ENCODE data around the gene CIB1.
"Not testable (repeated sequence)": the region's sequence is repeated elsewhere in the genome, so short reads cannot be mapped to it uniquely, and the experiment has no call there.

The CIB1 gene

DNA sequence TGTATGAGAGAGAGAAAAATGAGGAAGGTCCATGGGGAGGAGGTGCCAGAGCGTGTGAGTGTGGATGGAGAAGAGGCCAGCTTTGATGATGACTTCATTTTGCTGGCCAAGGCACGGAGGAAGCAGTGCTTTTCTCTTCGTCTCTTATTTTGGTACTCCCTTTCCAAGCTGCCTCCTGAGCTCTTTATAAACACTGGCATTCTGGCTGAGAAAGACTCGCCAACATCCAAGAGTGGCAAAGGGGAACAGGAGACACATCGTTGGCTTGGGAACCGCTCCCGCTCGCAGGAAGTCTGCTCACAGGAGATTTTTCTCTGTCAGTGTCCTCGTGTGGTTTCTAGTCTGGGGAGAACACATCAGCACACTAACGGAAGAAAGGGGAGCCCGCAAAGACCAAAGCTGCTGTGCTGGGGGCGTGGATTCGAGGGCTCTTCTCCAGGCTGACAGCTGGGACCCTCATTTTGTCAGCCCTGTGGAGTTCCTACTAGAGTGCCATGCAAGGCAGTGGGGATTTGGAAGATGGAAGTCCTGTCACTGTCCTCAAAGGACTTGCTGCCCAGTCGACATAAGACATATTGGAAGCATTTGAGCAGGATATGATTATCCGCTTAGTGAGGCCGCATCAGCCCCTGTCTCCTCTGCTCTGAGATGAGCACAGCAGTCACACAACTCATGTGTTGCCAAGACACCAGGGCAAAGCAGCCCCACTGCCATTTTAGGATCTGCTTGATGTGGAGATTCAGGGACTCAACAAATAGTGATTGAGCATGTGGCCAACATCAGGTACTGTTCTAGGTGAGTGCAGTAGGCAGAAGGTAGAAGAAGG is 40.6 kb downstream of the CIB1 start:
- DNase-seq (ENCODE audit: low read depth, low spot score) = no peak

- DNase-seq (ENCODE audit: low read depth, low spot score) = no peak
Observed at GRCh38 chr15:90191794-90192509, 41.8 kb downstream of the CIB1 start.

DNA sequence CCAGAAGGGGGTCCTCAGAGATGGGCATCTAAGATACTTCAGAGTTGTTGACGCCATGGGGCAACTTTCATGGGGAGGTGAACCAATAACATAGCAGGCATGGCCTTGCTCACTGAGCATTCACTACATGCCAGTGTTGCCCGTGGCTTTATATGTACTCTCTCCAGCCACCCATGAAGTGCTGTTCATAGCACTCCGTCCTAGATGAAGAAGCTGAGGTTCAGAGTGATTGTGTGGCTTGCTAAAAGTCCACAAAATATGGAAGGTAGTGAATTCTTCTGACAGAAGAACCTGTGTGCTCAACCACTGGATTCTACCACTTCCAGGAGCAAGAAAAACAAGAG is 42.4 kb downstream of the CIB1 start:
- DNase-seq (ENCODE audit: low read depth, low spot score) = no peak

DNA sequence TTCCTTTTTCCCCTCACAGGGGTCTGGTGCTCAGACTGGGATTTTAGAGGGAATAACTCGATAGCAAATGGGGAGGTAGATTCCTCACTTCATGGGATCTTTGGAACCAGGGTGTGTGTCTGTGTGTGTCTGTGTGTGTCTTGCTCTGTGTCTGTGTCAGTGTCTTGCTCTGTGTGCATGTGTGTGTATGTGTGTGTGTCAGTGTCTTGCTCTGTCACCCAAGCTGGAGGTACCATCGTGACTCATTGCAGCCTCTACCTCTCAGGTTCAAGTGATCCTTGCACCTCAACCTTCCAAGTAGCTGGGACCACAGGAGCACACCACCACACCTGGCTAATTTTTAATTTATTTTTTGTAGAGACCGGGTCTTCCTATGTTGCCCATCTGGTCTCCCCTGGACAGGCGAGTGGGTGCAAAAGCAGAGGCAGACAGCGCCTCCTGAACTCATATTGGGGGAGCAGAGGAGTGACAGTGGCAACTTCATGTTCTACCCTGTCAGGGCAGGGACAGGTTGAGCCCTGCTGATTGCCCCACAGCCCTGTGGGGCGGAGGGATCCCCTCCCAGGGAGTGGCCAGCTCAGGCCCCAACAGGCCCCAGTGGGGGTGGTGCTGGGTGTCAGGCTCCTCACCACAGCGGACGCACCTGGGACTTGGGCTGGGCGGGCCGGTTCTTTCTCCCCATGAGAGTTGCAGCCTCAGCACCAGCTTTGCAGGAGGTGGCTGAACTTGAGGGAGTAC is 43.0 kb downstream of the CIB1 start:
- DNase-seq (ENCODE audit: low read depth, low spot score) = no peak

DNA sequence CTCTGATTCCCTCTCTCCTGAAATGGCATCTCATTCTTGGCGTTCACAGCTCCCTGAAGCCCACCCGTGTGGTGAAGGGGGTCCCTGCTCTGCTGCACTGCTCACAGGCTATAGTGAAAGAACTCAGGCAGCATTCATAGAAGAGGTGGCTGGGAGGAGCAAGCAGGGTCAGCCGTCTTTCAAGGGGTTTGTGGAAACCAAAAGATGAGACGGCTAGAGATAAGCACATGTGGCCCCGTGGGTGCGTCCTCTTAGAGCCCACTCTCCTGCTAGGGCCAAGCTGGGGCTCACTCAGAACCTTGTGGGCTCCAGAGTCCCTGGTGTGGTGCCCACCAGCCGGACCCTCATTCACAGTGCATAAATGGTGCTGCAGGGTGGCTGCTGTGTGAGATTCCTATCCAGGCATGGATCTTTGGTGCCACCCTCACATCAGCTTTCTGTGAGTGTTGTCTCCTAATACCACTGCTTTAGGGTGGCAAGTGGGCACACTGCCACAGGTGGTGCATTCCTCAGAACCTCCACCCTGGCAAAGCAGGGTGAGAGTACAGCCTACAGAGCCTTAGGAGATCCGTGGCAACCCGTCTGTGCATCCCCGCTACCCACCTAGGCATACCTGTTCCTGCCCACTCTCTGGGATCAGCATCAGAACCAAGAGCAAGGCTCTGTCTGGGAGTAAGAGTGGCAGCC is 43.8 kb downstream of the CIB1 start:
- no peak for DNase-seq (ENCODE audit: low read depth, low spot score)

DNA sequence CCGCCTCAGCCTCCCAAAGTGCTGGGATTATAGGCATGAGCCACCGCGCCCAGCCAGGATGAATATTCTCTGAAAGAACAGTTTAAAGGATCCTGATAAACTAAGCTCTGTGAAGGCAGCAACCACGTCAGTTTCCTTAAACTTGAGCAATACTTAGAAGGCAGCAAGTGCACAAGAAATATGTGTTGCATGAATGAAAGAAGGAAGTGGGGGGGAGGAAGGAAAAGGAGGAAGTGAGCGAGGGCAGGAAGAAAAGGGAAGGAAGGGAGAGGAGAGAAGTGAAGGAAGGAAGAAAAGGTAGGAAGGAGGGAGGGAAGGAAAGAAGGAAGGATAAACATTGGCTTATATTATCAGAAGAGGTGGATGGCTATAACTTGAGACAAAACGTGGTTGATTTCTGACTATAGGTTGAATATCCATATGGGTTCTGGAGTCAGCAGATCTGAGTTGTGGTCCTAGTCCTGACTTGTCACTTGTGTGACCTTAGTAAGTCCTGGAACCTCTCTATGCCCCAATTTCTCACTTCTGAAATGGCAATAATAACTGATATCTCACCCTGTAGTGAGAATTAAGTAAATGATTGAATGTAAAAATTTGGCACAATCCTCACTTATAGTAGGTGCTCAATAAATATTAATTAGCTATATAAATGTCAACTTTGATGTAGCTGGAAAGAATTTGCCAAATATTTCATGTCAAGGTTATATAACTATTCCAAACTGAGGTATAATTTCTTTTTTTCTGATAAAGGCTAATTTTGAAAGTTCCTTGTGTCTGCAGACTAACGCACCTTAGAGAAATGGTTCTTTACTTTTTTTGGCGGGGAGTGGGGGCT is 44.6 kb downstream of the CIB1 start:
- DNase-seq (ENCODE audit: low read depth, low spot score) = no peak

DNA sequence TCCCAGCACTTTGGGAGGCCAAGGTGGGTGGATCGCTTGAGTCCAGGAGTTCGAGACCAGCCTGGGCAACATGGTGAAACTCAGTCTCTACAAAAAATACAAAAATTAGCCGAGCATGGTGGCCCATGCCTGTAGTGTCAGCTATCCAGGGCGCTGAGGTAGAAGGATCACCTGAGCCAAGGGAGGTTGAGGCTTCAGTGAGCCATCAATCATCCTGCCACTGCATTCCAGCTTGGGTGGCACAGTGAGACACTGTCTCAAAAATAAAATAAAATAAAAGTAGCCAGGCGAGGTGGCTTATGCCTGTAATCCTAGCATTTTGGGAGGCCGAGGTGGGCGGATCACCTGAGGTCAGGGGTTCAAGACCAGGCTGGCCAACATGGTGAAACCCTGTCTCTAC is 45.7 kb downstream of the CIB1 start:
- DNase-seq (ENCODE audit: low read depth, low spot score) = not testable (repeated sequence)

DNA sequence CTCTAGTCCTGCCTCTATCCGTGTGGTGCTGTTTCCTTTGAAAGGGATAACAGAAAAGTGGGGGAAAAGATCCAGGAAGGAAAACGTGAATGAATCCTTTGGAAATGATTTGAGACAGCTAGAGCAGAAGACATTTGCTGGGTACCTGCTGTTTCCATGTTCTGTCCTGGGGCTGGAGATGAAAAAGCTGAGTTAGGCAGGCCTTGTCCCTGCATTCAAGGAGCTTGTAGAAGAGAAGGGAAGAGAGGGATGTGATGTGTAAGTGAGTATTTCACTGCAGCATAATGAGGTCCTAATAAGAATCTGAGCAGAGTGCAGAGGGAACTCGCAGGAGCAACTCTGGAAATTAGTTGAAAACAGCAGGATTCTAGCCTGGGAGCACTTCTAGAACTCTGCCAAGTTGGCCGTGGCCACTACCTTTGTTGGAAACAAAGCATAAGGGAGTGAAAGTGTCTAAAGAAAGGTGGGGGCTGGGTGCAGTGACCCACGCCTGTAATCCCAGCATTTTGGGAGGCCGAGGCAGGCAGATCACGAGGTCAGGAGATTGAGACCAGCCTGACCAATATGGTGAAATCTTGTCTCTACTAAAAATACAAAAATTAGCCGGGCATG is 46.4 kb downstream of the CIB1 start:
- no peak for DNase-seq (ENCODE audit: low read depth, low spot score)

- peak; percentile 69 for DNase-seq (ENCODE audit: low read depth, low spot score)
Observed at GRCh38 chr15:90184786-90185704, 48.7 kb downstream of the CIB1 start.

GRCh38 chr15:90184119-90184785 is 49.5 kb downstream of the CIB1 start:
- peak; percentile 60 for DNase-seq (ENCODE audit: low read depth, low spot score)

- no peak for DNase-seq (ENCODE audit: low read depth, low spot score)
Observed at GRCh38 chr15:90181776-90182175, 52.0 kb downstream of the CIB1 start.
